Vagina (tissue), 2 donors: ENCODE measurements around the gene PRR5L. TPM values are rescaled to one million over a fixed set of nuclear protein-coding genes. Genes with fewer than 3 reads are reported as not detected.
A peak's percentile ranks its signal among the peaks of the same experiment; 100 is the strongest.

Experiments used
- DNase-seq, 2 donors: peaks; one replicate each; pipeline ENCODE4 v3.0.0-alpha.2; 2017; ENCODE audit errors: extremely low spot score in 2 of 2
- H3K27ac ChIP-seq: fragments of 200-600 bp; sonication (generic); one replicate; pipeline ENCODE4 v1.5.1; 2019
- H3K27me3 ChIP-seq: fragments of 200-600 bp; sonication (generic); one replicate; pipeline ENCODE4 v1.5.1; 2019
- H3K36me3 ChIP-seq, 2 donors: fragments of 200-600 bp; sonication (generic); one replicate each; pipeline ENCODE4 v1.5.1; 2017 to 2019
- H3K4me1 ChIP-seq: fragments of 200-600 bp; sonication (generic); one replicate; pipeline ENCODE4 v1.5.1; 2019
- H3K4me3 ChIP-seq, 2 donors: fragments of 200-600 bp; sonication (generic); 1 replicate in 1 of 2; 2 replicates in 1 of 2; pipeline ENCODE4 v1.5.1; 2016 to 2019
- H3K9me3 ChIP-seq: fragments of 200-600 bp; sonication (generic); one replicate; pipeline ENCODE4 v1.5.1; 2019
- POLR2A ChIP-seq, 2 donors: fragments of 450-650 bp; IDR thresholded peaks; one replicate each; pipeline ENCODE4 v1.6.1; 2017; ENCODE audit warnings: antibody characterized with exemption in 2 of 2, mild to moderate bottlenecking in 2 of 2, moderate library complexity in 2 of 2
- POLR2AphosphoS5 ChIP-seq, 2 donors: sonication (generic); formaldehyde crosslinking; IDR thresholded peaks; one replicate each; pipeline ENCODE4 v1.9.0; 2017; ENCODE audit warnings: antibody characterized with exemption in 2 of 2, mild to moderate bottlenecking in 2 of 2, low read depth in 1 of 2; ENCODE audit not compliant: insufficient read depth in 1 of 2
- intact Hi-C: fragments of 100-400 bp; cut with DNase I; formaldehyde crosslinking; loops from one replicate; pipeline ENCODE4 v1.15.1; 2023
- total RNA-seq: library from RNA; depleted of rRNA; stranded (reverse); fragments of >200 nt; gene quantifications from one replicate; pipeline ENCODE4 v1.2.3, GENCODE V29; 2016
- TF ChIP-seq, protein P1 (sequence below), 3 experiments: fragments of 450-650 bp in 2 of 3; fragments of 200-600 bp in 1 of 3; sonication (generic) in 1 of 3; IDR thresholded peaks; one replicate each; pipeline ENCODE4 v1.5.1; 2017 to 2019; ENCODE audit warnings: antibody characterized with exemption in 3 of 3, mild to moderate bottlenecking in 2 of 3, moderate library complexity in 2 of 3

Gene PRR5L
- total RNA-seq, 1 donor from 2014 or later = 27.5 TPM

DNA sequence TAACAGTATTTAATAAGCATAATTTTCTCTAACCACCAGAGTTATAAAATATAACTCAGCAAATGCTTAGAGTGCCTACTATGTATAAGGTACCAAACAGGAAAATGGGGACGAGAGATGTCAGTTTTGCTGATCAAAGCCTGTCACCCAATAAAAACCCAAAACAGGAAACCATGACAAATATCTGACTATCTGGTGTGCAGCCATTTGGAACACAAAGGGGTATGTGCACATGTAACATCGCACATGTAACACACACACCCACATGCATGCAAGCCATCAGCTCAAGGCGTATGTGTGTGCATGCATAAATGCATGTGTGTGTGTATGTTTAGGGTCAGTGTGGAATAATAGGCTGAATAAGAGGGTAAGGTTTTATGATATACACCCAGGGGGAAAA is 64.2 kb downstream of the PRR5L start:
- Histone ChIP-seq H3K9me3 (no peaks in the 10 kb centered on the region), H3K4me1 (peaks cover 54% of the 10 kb centered on the region), H3K27me3 (no peaks in the 10 kb centered on the region), H3K36me3 (no peaks in the 10 kb centered on the region), H3K4me3 (no peak overlapping the region), H3K27ac (peak overlapping the region; percentile 75)
- DNase-seq = no peak
- TF ChIP-seq POLR2AphosphoS5 (IDR thresholded peaks at IDR 0.05; ENCODE audit: insufficient read depth in 1 of 2, low read depth in 1 of 2) (no peak), POLR2A (IDR thresholded peaks at IDR 0.05) (no peak)
- TF ChIP-seq, protein P1, sequence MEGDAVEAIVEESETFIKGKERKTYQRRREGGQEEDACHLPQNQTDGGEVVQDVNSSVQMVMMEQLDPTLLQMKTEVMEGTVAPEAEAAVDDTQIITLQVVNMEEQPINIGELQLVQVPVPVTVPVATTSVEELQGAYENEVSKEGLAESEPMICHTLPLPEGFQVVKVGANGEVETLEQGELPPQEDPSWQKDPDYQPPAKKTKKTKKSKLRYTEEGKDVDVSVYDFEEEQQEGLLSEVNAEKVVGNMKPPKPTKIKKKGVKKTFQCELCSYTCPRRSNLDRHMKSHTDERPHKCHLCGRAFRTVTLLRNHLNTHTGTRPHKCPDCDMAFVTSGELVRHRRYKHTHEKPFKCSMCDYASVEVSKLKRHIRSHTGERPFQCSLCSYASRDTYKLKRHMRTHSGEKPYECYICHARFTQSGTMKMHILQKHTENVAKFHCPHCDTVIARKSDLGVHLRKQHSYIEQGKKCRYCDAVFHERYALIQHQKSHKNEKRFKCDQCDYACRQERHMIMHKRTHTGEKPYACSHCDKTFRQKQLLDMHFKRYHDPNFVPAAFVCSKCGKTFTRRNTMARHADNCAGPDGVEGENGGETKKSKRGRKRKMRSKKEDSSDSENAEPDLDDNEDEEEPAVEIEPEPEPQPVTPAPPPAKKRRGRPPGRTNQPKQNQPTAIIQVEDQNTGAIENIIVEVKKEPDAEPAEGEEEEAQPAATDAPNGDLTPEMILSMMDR (IDR thresholded peaks at IDR 0.05) = no peak
- intact Hi-C loops = no loop called here

DNA sequence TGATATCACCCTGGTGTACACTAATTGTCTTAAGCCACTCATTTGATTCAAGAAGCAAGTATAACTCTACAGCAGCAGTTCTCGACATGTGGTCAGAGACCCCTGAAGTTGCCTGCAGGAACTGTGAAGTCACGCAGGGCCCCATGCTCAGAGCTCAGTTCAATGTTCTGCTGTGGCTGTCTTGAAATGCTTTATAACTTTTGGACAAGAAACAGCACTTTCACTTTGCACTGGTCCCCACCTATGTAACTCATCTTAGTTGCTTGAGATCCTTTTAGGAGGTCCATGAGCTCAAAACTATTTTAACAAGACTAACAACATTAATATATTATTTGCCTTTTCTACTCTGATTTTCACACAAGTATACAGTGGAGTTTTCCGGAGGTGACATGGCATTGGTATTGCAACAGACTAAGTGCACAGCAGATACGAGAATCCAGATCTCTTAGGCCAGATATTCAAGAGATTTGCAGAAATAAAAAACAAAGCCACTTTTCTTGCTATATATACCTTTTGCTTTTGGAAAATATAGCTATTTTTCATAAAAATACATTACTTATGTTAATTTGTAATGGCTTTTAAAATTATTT is 64.8 kb downstream of the PRR5L start:
- intact Hi-C loops = no loop called here
- H3K9me3 ChIP-seq = no peaks in the 10 kb centered on the region
- TF ChIP-seq POLR2AphosphoS5 (IDR thresholded peaks at IDR 0.05; ENCODE audit: insufficient read depth in 1 of 2, low read depth in 1 of 2) (no peak), POLR2A (IDR thresholded peaks at IDR 0.05) (no peak)
- TF ChIP-seq, protein P1 (IDR thresholded peaks at IDR 0.05) = no peak
- no peaks in the 10 kb centered on the region for H3K27me3 ChIP-seq
- no peaks in the 10 kb centered on the region for H3K36me3 ChIP-seq
- peak overlapping the region; percentile 75 for H3K27ac ChIP-seq
- H3K4me3 ChIP-seq = no peak overlapping the region
- no peak for DNase-seq
- peaks cover 54% of the 10 kb centered on the region for H3K4me1 ChIP-seq

DNA sequence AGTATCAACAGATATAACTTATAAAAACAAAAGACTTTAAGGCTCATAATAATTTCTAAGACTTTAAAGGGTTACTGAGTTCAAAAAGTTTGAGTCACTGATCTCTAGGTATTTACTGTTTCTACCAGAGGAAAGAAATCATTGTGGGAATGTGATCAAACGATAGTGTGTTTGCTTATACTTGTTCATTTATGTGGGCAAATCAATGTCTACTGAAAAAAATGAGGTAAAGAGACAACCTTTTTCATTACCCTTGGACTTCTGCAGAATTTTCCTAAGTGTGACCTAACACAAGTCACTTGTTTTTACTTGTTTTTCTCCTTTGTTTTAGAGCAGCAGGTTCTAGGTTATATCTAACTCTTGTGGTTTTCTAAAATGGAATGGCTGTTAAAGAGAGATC is 65.4 kb downstream of the PRR5L start:
- Histone ChIP-seq H3K4me1 (peaks cover 48% of the 10 kb centered on the region), H3K9me3 (no peaks in the 10 kb centered on the region), H3K36me3 (no peaks in the 10 kb centered on the region), H3K27ac (peak overlapping the region; percentile 75), H3K27me3 (no peaks in the 10 kb centered on the region), H3K4me3 (peak overlapping the region in 1 of 2 donors; percentile 3)
- intact Hi-C loops = no loop called here
- no peak for DNase-seq
- TF ChIP-seq, protein P1 (IDR thresholded peaks at IDR 0.05) = no peak
- no peak for TF ChIP-seq POLR2A (IDR thresholded peaks at IDR 0.05)
- TF ChIP-seq POLR2AphosphoS5 (IDR thresholded peaks at IDR 0.05; ENCODE audit: insufficient read depth in 1 of 2, low read depth in 1 of 2) = no peak

DNA sequence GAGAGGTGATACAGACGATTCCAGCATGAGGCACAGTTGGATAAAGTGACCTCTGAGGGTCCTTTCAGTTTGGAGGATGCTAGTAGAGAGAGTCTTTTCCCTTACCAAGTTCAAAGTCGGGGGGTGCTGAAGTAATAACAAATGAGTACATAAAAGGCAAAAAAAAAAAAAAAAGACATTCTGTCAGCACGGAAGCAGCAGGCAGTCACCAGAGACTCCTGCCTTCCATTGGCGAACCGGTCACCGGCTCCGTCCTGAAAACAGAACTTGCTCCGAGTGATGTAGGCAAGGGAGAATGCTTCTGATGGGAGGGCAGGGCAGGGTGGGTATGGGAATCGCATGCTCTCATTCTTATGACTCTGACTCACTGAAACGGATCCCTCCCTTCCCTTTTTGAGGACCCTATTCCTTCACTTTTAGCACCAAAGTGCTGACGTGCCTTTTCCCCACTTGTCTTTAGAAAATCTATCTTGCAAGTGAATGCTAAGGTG is 65.9 kb downstream of the PRR5L start:
- Histone ChIP-seq H3K9me3 (no peaks in the 10 kb centered on the region), H3K27ac (peak overlapping the region; percentile 75), H3K27me3 (no peaks in the 10 kb centered on the region), H3K36me3 (no peaks in the 10 kb centered on the region), H3K4me3 (peak overlapping the region in 1 of 2 donors; percentile 3), H3K4me1 (peaks cover 48% of the 10 kb centered on the region)
- DNase-seq = no peak
- intact Hi-C loops = no loop called here
- TF ChIP-seq POLR2AphosphoS5 (IDR thresholded peaks at IDR 0.05; ENCODE audit: insufficient read depth in 1 of 2, low read depth in 1 of 2) = no peak
- TF ChIP-seq, protein P1 (IDR thresholded peaks at IDR 0.05) = no peak
- no peak for TF ChIP-seq POLR2A (IDR thresholded peaks at IDR 0.05)

DNA sequence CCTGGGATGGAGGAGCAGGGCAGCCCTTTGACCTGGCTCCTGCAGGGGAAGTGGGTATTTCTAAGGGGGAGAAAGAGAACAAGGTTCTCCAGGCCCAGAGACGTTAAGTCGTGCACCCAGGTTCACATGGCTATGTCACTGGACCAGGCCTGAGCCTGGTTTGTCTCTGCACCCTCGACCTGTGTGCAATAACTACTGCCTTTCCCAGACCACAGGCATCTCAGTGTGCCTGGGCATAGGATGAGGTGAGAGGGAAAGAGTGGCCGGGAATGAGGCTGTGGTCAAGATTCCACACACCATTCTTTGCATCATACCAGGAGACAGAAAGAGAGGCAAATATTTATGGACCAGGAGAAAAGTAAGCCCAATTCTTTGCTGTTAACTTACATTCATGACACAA is 66.8 kb downstream of the PRR5L start:
- Histone ChIP-seq H3K27ac (peak overlapping the region; percentile 75), H3K9me3 (no peaks in the 10 kb centered on the region), H3K36me3 (no peaks in the 10 kb centered on the region), H3K4me1 (peaks cover 48% of the 10 kb centered on the region), H3K27me3 (no peaks in the 10 kb centered on the region), H3K4me3 (no peak overlapping the region)
- TF ChIP-seq POLR2A (IDR thresholded peaks at IDR 0.05) (no peak), POLR2AphosphoS5 (IDR thresholded peaks at IDR 0.05; ENCODE audit: insufficient read depth in 1 of 2, low read depth in 1 of 2) (no peak)
- TF ChIP-seq, protein P1 (IDR thresholded peaks at IDR 0.05) = no peak
- DNase-seq = no peak
- intact Hi-C loops = no loop called here
